GM13977 (cell line): ENCODE data around the gene WASF3.

Experiments
- DNase-seq: peaks from one replicate; pipeline ENCODE4 v3.0.0; 2012; ENCODE audit warnings: low spot score
- in situ Hi-C: fragments of 300-500 bp; cut with MboI; formaldehyde crosslinking; loops from one replicate; pipeline ENCODE4 v1.12.0; 2022; ENCODE audit warnings: low sequenced_read_pairs, low pct_unique_long_range_greater_than_20kb, mixed read lengths, inconsistent platforms; ENCODE audit not compliant: unreplicated experiment
- TF ChIP-seq, protein P1 (sequence below): IDR thresholded peaks from 2 replicates; pipeline ENCODE4 v1.5.1; 2012; ENCODE audit warnings: mild to moderate bottlenecking, control low read depth; ENCODE audit not compliant: insufficient read depth; ENCODE audit errors: extremely low read depth, missing control alignments

The WASF3 gene

GRCh38 chr13:26727633-26728032 lies 170.2 kb downstream of the WASF3 start:
- no peak for DNase-seq
- TF ChIP-seq, protein P1, sequence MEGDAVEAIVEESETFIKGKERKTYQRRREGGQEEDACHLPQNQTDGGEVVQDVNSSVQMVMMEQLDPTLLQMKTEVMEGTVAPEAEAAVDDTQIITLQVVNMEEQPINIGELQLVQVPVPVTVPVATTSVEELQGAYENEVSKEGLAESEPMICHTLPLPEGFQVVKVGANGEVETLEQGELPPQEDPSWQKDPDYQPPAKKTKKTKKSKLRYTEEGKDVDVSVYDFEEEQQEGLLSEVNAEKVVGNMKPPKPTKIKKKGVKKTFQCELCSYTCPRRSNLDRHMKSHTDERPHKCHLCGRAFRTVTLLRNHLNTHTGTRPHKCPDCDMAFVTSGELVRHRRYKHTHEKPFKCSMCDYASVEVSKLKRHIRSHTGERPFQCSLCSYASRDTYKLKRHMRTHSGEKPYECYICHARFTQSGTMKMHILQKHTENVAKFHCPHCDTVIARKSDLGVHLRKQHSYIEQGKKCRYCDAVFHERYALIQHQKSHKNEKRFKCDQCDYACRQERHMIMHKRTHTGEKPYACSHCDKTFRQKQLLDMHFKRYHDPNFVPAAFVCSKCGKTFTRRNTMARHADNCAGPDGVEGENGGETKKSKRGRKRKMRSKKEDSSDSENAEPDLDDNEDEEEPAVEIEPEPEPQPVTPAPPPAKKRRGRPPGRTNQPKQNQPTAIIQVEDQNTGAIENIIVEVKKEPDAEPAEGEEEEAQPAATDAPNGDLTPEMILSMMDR = no peak
- in situ Hi-C loops = no loop called here

- TF ChIP-seq, protein P1 = no peak
- in situ Hi-C loops = no loop called here
- no peak for DNase-seq
Measured at GRCh38 chr13:26735677-26736076, 178.2 kb downstream of the WASF3 start.
